Activated naive CD4-positive, alpha-beta T cell treated with anti-CD3 and anti-CD28 coated beads for 36 hours (primary cell): Measurements from ENCODE around the gene ASTN2. TPM values are rescaled to one million over a fixed set of nuclear protein-coding genes. Genes with fewer than 3 reads are reported as not detected.
"Not testable (repeated sequence)": the region's sequence is repeated elsewhere in the genome, so short reads cannot be mapped to it uniquely, and the experiment has no call there.

Experiments used
- CTCF ChIA-PET: fragments of 350-600 bp; sonication (Branson Sonifier 250); formaldehyde crosslinking; loops from one replicate; lab custom pipeline; 2021; ENCODE audit warnings: antibody characterized with exemption; lab: Charles Lee
- DNase-seq: peaks from one replicate; pipeline ENCODE4 v3.0.0-alpha.2; 2020
- H3K27ac Mint-ChIP-seq: one replicate; pipeline ENCODE4 v1.8.0; 2021; ENCODE audit warnings: mild to moderate bottlenecking, mixed read lengths
- H3K27me3 Mint-ChIP-seq: one replicate; pipeline ENCODE4 v1.8.0; 2021; ENCODE audit warnings: low read depth, mixed read lengths
- H3K36me3 Mint-ChIP-seq: one replicate; pipeline ENCODE4 v1.8.0; 2021; ENCODE audit warnings: low read depth, mixed read lengths
- H3K4me1 Mint-ChIP-seq: one replicate; pipeline ENCODE4 v1.8.0; 2021; ENCODE audit warnings: low read depth, mixed read lengths
- H3K4me3 Mint-ChIP-seq: one replicate; pipeline ENCODE4 v1.8.0; 2021; ENCODE audit warnings: mild to moderate bottlenecking, moderate library complexity, mixed read lengths
- H3K9me3 Mint-ChIP-seq: one replicate; pipeline ENCODE4 v1.8.0; 2021; ENCODE audit warnings: mixed read lengths
- intact Hi-C: fragments of 100-400 bp; cut with micrococcal nuclease; formaldehyde crosslinking; loops from one replicate; pipeline ENCODE4 v1.15.1; 2023
- total RNA-seq, 2 experiments: library from RNA; stranded (reverse); gene quantifications; one replicate each; pipeline ENCODE4 v1.2.3, GENCODE V29; 2021

ASTN2 gene
- total RNA-seq, 2 experiments from 2014 or later, result 6.0 to 6.6 TPM

DNA sequence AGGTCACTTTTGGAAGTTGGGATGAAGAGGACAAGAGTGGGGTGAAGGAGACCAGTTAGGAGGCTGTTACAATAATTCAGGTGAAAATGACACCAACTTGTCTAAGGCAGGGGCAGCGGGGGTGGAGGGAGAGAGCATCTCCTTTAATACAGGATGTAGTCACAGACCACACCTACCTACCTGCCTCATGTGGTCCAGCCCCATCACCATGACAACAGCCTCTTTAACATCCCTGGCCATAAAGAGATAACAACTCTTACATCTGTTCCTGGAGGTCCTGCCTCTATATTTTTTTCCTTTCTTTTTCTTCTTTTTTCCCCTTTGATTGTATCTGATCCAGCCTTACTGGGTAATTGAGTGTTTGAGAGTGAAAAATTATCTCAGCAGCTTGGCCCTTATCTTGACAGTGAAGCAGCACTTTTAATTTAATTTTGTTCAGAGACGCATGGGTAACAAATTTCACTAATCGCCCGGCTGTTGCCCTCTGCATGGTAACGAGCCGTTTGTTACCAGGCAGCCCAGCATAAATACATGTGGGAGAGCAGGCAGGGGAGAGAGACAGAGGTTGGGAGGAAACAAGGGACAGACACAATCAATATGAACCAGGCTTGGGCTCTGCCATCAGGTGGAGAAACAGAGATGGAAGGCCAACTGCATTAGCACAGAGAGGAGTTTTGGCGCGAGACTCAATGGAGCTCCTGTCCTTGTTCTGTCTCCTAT is 338.1 kb downstream of the ASTN2 start:
- Mint-ChIP-seq H3K27ac (no peak overlapping the region), H3K9me3 (peaks cover 3% of the 10 kb centered on the region), H3K4me3 (no peak overlapping the region), H3K36me3 (no peaks in the 10 kb centered on the region), H3K27me3 (peaks cover 3% of the 10 kb centered on the region), H3K4me1 (no peaks in the 10 kb centered on the region)
- intact Hi-C loops, result no loop called here
- DNase-seq, result no peak
- CTCF ChIA-PET, result no interaction called here

- CTCF ChIA-PET, result no interaction called here
- Mint-ChIP-seq H3K9me3 (peaks cover 3% of the 10 kb centered on the region), H3K27ac (no peak overlapping the region), H3K27me3 (peaks cover 3% of the 10 kb centered on the region), H3K36me3 (no peaks in the 10 kb centered on the region), H3K4me1 (no peaks in the 10 kb centered on the region), H3K4me3 (no peak overlapping the region)
- intact Hi-C loops, result no loop called here
- no peak for DNase-seq
These were observed 339.2 kb downstream of the ASTN2 start for GRCh38 chr9:117075636-117076035.

GRCh38 chr9:117074784-117075520 is 339.9 kb downstream of the ASTN2 start:
- no peak overlapping the region for H3K4me3 Mint-ChIP-seq
- H3K36me3 Mint-ChIP-seq, result no peaks in the 10 kb centered on the region
- intact Hi-C loops, result no loop called here
- H3K4me1 Mint-ChIP-seq, result no peaks in the 10 kb centered on the region
- no peak for DNase-seq
- H3K27me3 Mint-ChIP-seq, result peaks cover 3% of the 10 kb centered on the region
- H3K9me3 Mint-ChIP-seq, result peaks cover 3% of the 10 kb centered on the region
- CTCF ChIA-PET, result no interaction called here
- H3K27ac Mint-ChIP-seq, result no peak overlapping the region

GRCh38 chr9:117074342-117074662 is 340.6 kb downstream of the ASTN2 start:
- no peak for DNase-seq
- no peaks in the 10 kb centered on the region for H3K4me1 Mint-ChIP-seq
- H3K36me3 Mint-ChIP-seq, result no peaks in the 10 kb centered on the region
- no peak overlapping the region for H3K27ac Mint-ChIP-seq
- CTCF ChIA-PET, result no interaction called here
- H3K9me3 Mint-ChIP-seq, result peaks cover 2% of the 10 kb centered on the region
- H3K4me3 Mint-ChIP-seq, result no peak overlapping the region
- intact Hi-C loops, result no loop called here
- H3K27me3 Mint-ChIP-seq, result peaks cover 3% of the 10 kb centered on the region

- CTCF ChIA-PET, result no interaction called here
- no peaks in the 10 kb centered on the region for H3K36me3 Mint-ChIP-seq
- no peak overlapping the region for H3K4me3 Mint-ChIP-seq
- intact Hi-C loops, result no loop called here
- peaks cover 3% of the 10 kb centered on the region for H3K27me3 Mint-ChIP-seq
- peak; percentile 17 for DNase-seq
- H3K9me3 Mint-ChIP-seq, result peaks cover 2% of the 10 kb centered on the region
- no peaks in the 10 kb centered on the region for H3K4me1 Mint-ChIP-seq
- no peak overlapping the region for H3K27ac Mint-ChIP-seq
These were observed 341.1 kb downstream of the ASTN2 start for GRCh38 chr9:117073539-117074341.

- intact Hi-C loops, result no loop called here
- H3K27ac Mint-ChIP-seq, result no peak overlapping the region
- peaks cover 3% of the 10 kb centered on the region for H3K27me3 Mint-ChIP-seq
- H3K9me3 Mint-ChIP-seq, result peaks cover 2% of the 10 kb centered on the region
- H3K4me3 Mint-ChIP-seq, result no peak overlapping the region
- CTCF ChIA-PET, result no interaction called here
- H3K36me3 Mint-ChIP-seq, result no peaks in the 10 kb centered on the region
- no peak for DNase-seq
- H3K4me1 Mint-ChIP-seq, result no peaks in the 10 kb centered on the region
These were observed 341.8 kb downstream of the ASTN2 start for GRCh38 chr9:117073071-117073470.

DNA sequence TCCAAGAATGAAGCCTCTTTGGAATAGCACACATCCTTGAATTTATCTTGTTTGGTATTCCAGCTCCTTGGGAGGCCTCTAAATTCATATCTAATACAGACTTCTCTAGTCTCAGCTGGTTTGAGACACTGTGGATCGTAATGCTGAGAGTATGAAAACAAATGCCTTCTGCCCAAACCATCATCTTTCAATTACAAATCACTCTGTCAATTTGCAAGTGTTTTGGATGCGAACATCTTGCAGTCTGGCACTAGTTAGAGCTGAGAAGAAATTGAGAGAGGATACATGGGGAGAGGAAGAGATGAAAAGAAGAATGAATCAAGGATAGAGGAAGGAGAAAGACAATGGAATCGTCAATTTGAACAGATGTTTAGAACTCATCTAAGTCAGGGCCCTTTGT is 342.6 kb downstream of the ASTN2 start:
- Mint-ChIP-seq H3K9me3 (peaks cover 2% of the 10 kb centered on the region), H3K4me3 (no peak overlapping the region), H3K4me1 (no peaks in the 10 kb centered on the region), H3K36me3 (no peaks in the 10 kb centered on the region), H3K27ac (no peak overlapping the region), H3K27me3 (peaks cover 3% of the 10 kb centered on the region)
- CTCF ChIA-PET, result interaction anchor here (0.6 kb wide), 1 partner anchor 360 kb away, joined by 3 read pairs; no protein-coding TSS in a partner anchor
- intact Hi-C loops, result no loop called here
- DNase-seq, result no peak

DNA sequence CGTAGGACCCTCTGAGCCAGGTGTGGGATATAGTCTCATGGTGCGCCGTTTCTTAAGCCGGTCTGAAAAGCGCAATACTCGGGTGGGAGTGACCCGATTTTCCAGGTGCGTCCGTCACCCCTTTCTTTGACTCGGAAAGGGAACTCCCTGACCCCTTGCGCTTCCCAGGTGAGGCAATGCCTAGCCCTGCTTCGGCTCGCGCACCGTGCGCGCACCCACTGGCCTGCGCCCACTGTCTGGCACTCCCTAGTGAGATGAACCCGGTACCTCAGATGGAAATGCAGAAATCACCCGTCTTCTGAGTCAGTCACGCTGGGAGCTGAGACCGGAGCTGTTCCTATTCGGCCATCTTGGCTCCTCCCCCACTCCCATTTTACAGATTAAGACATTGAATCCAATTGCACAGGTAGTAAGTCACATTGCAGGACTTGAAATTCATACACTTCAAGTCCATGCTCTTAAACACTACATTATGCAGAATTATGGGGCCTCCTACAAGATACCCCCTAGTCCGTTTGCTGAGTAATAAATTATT is 343.1 kb downstream of the ASTN2 start:
- CTCF ChIA-PET, H3K4me1 Mint-ChIP-seq, H3K4me3 Mint-ChIP-seq: not testable (repeated sequence)

GRCh38 chr9:117063721-117064471 is 351.0 kb downstream of the ASTN2 start:
- Mint-ChIP-seq H3K4me3 (no peak overlapping the region), H3K36me3 (no peaks in the 10 kb centered on the region), H3K27me3 (no peaks in the 10 kb centered on the region), H3K9me3 (peaks cover 4% of the 10 kb centered on the region), H3K27ac (no peak overlapping the region), H3K4me1 (no peaks in the 10 kb centered on the region)
- CTCF ChIA-PET, result no interaction called here
- DNase-seq, result no peak
- intact Hi-C loops, result no loop called here

More for the DNA sequence above, 343.1 kb downstream of the ASTN2 start:
- intact Hi-C loops, H3K27me3 Mint-ChIP-seq, DNase-seq, H3K36me3 Mint-ChIP-seq, H3K27ac Mint-ChIP-seq, H3K9me3 Mint-ChIP-seq: not testable (repeated sequence)

DNA sequence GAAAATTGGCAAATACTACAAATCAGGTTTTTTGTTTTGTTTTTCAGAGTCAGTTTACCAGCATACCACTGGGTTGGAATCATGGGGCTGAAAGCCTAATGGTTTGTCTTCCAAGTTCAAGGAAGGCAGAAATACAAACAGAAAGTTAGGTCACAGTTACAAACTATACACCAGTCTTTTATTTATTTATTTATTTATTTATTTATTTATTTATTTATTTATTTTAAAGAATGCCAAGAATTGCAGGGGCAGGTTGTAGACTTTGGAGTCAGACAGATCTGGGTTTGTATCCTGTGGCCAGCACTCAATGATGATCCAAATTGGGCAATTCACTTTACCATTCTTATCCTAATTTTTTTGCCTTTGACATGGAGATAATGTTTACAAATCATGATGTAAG is 353.9 kb downstream of the ASTN2 start:
- intact Hi-C loops, result no loop called here

GRCh38 chr9:117050007-117050406 is 364.9 kb downstream of the ASTN2 start:
- DNase-seq, result no peak
- no peak overlapping the region for H3K4me3 Mint-ChIP-seq
- no peaks in the 10 kb centered on the region for H3K36me3 Mint-ChIP-seq
- CTCF ChIA-PET, result no interaction called here
- intact Hi-C loops, result no loop called here
- no peak overlapping the region for H3K27ac Mint-ChIP-seq
- no peaks in the 10 kb centered on the region for H3K4me1 Mint-ChIP-seq
- H3K27me3 Mint-ChIP-seq, result no peaks in the 10 kb centered on the region
- H3K9me3 Mint-ChIP-seq, result no peaks in the 10 kb centered on the region

More for the DNA sequence above, 353.9 kb downstream of the ASTN2 start:
- DNase-seq, result no peak
- Mint-ChIP-seq H3K27ac (no peak overlapping the region), H3K27me3 (no peaks in the 10 kb centered on the region), H3K9me3 (peaks cover 4% of the 10 kb centered on the region), H3K4me1 (no peaks in the 10 kb centered on the region), H3K4me3 (no peak overlapping the region), H3K36me3 (no peaks in the 10 kb centered on the region)
- CTCF ChIA-PET, result interaction anchor here (0.8 kb wide), 1 partner anchor 98 kb away, joined by 3 read pairs; no protein-coding TSS in a partner anchor
